GM12864 (cell line): Measurements from ENCODE around the gene NOS1AP.

Experiments used
- DNase-seq: peaks from one replicate; pipeline ENCODE4 v3.0.0-alpha.2; 2011; ENCODE audit warnings: low read depth
- H3K4me3 ChIP-seq: 2 replicates; pipeline ENCODE4 v1.5.1; 2011; ENCODE audit warnings: mild to moderate bottlenecking, low read depth, low read length, control low read depth
- TF ChIP-seq, protein P1 (sequence below): IDR thresholded peaks from 2 replicates; pipeline ENCODE4 v1.5.1; 2011; ENCODE audit warnings: low read depth, mild to moderate bottlenecking, moderate library complexity, low read length, control low read depth, inconsistent platforms; ENCODE audit errors: missing control alignments

NOS1AP gene

DNA sequence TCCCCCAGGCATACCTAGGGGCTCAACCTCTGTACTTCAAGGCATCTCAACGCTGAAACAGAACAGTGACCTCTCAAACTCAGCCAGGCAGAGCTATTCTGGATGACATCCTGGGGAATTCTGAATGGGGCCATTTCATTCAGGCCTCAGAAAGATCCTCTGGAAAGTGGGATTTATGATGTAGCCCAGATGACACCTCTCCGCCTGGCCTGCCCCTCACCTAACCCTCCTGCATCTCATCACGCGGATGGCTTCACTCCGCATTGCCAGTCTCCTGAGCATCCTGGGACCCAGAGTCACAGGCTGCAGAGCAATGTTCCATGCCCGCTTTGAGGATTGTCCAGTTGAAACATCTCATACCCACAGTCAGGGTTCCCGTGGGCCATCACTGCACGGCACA is 306.0 kb downstream of the NOS1AP start:
- TF ChIP-seq, protein P1, sequence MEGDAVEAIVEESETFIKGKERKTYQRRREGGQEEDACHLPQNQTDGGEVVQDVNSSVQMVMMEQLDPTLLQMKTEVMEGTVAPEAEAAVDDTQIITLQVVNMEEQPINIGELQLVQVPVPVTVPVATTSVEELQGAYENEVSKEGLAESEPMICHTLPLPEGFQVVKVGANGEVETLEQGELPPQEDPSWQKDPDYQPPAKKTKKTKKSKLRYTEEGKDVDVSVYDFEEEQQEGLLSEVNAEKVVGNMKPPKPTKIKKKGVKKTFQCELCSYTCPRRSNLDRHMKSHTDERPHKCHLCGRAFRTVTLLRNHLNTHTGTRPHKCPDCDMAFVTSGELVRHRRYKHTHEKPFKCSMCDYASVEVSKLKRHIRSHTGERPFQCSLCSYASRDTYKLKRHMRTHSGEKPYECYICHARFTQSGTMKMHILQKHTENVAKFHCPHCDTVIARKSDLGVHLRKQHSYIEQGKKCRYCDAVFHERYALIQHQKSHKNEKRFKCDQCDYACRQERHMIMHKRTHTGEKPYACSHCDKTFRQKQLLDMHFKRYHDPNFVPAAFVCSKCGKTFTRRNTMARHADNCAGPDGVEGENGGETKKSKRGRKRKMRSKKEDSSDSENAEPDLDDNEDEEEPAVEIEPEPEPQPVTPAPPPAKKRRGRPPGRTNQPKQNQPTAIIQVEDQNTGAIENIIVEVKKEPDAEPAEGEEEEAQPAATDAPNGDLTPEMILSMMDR, result no peak
- no peak overlapping the region for H3K4me3 ChIP-seq
- no peak for DNase-seq

DNA sequence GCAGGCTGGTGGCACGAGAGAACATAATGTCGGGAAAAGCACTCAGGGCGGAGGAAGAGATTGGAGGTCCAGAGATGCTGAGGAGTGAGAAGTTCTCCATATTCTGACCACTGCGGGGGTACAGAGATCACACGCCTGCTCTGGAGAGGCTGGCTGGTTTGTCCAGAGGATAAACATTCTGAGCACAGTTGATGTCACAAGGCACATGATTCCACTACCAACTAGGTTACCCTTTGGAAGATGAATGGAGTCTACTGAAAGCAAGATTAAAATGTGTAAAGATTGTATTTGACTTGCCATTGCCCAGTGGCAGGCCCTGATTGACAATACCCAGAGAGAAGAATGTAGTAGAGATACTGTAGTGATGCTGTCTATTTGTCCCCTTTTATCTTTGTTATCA is 307.2 kb downstream of the NOS1AP start, which contains the start of gene SPATA46:
TSS of gene SPATA46 (minus strand) at position 164 of the 400 bp plus-strand sequence. CDS start at position 100, 64 bp downstream.
- DNase-seq, result no peak
- TF ChIP-seq, protein P1, result no peak
- no peak within 1 kb of the TSS for H3K4me3 ChIP-seq

DNA sequence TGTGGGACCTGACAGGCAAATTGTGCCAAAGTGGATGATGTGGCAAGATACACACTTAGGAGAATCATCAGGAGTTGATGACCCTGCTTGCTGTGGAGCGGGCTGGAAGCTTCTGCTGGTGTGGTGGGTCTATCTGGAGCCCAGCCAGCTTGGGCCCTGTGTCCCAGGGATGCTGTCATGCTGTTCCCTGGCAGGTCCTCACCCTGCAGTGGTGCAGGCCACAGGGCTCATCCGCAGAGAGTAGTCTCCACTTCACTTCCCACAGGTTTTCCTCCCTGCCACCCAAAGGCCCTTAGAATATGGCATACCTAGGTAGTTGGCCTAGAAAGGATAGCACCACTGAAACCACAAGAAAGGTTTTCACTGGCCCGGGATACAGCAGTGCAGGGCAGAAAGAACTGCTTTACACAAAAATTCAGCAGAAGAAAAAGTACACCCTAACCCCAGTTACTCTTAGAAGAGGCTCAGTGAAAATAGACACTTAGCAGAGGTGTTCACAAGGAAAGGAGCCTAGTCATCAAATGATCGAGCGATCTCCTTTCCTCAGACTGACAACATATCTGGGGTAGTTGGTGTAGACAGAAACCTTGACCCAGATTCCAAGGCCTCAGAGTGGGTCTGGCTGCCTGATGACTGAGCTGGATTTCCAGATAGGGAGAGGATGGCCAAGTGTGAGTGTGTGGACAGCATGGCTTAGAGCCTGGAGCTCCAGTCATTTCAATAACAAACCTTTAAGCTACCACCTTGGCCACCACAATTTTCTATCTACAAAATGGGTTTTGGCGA is 310.8 kb downstream of the NOS1AP start:
- H3K4me3 ChIP-seq, result no peak overlapping the region
- TF ChIP-seq, protein P1, result no peak
- no peak for DNase-seq

DNA sequence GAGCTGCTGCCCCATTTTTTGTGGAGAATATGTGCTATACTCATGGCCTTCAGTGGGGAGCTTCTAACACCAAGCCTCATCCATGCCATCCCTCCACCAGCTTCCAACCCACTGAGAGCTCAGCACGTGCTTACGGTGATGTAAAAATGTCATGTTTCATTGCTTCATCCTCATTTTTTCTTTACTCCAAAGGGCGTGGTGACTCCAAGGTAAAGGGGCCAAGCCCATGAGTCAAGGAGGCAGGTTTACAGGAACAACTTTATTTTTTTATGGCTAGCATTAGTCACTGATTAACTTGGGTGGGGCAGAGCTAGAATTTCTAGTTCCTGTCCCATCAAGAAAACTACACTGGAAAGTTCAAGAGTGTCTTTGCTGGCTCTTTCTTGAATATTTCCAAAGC is 311.9 kb downstream of the NOS1AP start, which contains the start of gene C1orf226:
TSS of gene C1orf226 (plus strand) at position 346 of the 400 bp plus-strand sequence. CDS start 174 bp downstream, outside the sequence.
- no peak within 1 kb of the TSS for H3K4me3 ChIP-seq
- DNase-seq, result no peak
- TF ChIP-seq, protein P1, result no peak

DNA sequence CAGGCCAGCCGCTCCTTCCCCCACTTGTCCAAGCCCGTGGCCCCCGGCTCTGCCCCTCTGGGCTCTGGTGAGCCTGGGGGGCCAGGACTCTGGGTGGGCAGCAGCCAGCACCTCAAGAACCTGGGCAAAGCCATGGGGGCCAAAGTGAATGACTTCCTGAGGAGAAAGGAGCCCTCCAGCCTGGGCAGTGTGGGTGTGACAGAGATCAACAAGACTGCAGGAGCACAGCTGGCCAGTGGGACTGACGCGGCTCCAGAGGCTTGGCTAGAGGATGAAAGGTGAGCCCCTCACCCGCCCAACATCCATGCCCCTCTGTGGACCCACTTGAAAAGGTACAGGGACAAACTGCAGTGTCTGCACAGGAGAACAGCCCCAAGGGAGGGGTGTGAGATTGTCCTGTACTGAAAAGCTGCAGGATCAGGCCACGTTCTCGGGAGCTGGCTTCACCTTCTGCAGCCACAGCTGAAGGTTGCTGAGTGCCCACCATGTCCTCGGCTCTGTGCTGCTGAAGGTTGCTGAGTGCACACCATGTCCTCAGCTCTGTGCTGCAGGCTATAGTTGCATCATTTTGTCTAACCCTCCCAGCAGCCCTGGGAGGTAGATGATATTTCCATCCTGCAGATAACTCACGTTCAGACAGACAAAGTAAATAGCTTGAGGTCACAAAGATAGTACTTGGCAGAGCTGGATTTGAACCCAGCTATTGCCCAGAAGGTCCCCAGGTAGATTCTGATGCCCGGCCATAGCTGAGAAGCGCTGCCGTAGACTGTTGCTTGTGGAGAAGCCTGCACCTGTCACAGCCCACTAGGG is 312.7 kb downstream of the NOS1AP start:
- H3K4me3 ChIP-seq, result no peak overlapping the region
- no peak for DNase-seq
- TF ChIP-seq, protein P1, result no peak

DNA sequence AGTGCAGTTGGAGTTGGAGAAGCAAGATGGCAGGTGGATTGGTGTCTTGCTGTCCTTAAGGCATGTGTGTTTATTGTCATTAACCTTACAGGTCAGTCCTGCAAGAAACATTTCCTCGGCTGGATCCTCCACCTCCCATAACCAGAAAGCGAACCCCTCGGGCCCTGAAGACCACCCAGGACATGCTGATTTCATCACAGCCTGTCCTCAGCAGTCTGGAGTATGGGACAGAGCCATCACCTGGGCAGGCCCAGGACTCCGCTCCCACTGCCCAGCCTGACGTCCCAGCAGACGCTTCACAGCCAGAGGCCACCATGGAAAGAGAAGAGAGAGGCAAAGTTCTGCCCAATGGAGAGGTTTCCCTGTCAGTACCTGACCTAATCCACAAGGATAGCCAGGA is 313.6 kb downstream of the NOS1AP start:
- no peak for DNase-seq
- TF ChIP-seq, protein P1, result no peak

More for the DNA sequence above, 313.6 kb downstream of the NOS1AP start:
- H3K4me3 ChIP-seq, result no peak overlapping the region
